ENCODE results near the gene TENM4.

Gene TENM4

GRCh38 chr11:78603792-78604191 lies 837.0 kb downstream of the TENM4 start:
- DNase-seq (ENCODE audit: low read depth in 3 of 3): no peak

Measured in stimulated activated CD4-positive, alpha-beta T cell treated with anti-CD3 and anti-CD28 coated beads, TNF-alpha, amount 100 ng/mL, for 24 hours (primary cell).